HG03521 (cell line): ENCODE results near the gene TLCD2.
"Not testable (repeated sequence)": the region's sequence is repeated elsewhere in the genome, so short reads cannot be mapped to it uniquely, and the experiment has no call there.

Experiments
- ATAC-seq: cut with Tn5 transposase; IDR thresholded peaks from one replicate; pipeline ENCODE4 v1.9.1; 2021; ENCODE audit warnings: mild to moderate bottlenecking, moderate library complexity; ENCODE audit not compliant: unreplicated experiment

TLCD2 gene

GRCh38 chr17:1695365-1695764, 14.8 kb downstream of the TLCD2 start:
- ATAC-seq = no peak

- no peak for ATAC-seq
These were observed 16.8 kb downstream of the TLCD2 start for GRCh38 chr17:1693339-1693738.

GRCh38 chr17:1690544-1691221, 19.5 kb downstream of the TLCD2 start:
- no peak for ATAC-seq

DNA sequence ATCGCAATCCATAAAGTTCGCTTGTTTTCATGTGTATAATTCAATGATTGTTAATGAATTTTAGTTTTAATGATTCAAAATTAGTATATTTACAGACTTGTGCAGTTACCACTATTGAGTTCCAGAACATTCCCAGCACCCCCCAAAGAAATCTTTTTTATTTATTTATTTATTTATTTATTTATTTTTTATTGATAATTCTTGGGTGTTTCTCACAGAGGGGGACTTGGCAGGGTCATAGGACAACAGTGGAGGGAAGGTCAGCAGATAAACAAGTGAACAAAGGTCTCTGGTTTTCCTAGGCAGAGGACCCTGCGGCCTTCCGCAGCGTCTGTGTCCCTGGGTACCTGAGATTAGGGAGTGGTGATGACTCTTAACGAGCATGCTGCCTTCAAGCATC, 21.8 kb downstream of the TLCD2 start:
- not testable (repeated sequence) for ATAC-seq

GRCh38 chr17:1686086-1686485, 24.1 kb downstream of the TLCD2 start:
- ATAC-seq = no peak

- peak; percentile 99 for ATAC-seq
These were observed 25.6 kb downstream of the TLCD2 start, which contains the start of gene PRPF8 for GRCh38 chr17:1684378-1685189. PRPF8 (minus strand) TSS chr17:1684867; CDS start chr17:1684571, 296 bp downstream.

DNA sequence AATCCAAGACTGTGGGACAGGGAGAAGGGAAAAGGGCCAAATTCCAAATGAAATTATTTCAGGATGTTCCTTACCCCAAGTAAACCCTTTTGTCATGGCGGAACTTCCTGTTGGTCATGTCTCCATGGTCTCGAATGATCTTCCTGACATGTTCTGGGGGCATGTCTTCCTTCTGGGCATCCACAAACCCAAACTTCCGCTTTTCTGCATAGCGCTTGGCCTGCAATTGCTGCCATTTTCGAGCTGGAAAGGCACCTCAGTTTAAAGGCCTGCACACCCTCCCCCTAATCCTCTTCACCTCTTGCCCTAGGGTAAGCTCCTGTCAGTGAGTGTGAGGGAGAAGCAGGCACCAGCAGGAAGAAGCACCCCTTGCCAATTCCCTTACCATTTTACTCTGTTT, 26.7 kb downstream of the TLCD2 start:
- no peak for ATAC-seq

DNA sequence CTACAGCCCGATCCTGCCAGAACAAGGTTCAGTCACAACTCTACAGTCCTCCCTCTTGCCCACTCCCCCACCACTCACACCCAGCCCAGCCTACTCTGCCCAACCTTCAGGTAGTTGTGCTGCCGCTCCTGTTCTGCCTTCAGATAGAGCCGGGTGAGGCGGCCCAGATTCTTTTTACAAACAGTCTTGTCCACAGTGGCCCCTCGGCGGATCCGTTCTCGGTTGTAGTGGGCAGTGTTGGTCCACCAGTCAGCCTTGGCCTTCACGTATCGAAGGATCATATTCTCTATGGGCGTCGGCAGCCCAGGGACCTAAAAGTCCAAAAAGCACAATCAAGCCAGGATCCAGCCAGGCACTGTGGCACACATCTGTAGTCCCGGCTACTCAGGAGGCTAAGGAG, 33.8 kb downstream of the TLCD2 start:
- ATAC-seq = no peak

DNA sequence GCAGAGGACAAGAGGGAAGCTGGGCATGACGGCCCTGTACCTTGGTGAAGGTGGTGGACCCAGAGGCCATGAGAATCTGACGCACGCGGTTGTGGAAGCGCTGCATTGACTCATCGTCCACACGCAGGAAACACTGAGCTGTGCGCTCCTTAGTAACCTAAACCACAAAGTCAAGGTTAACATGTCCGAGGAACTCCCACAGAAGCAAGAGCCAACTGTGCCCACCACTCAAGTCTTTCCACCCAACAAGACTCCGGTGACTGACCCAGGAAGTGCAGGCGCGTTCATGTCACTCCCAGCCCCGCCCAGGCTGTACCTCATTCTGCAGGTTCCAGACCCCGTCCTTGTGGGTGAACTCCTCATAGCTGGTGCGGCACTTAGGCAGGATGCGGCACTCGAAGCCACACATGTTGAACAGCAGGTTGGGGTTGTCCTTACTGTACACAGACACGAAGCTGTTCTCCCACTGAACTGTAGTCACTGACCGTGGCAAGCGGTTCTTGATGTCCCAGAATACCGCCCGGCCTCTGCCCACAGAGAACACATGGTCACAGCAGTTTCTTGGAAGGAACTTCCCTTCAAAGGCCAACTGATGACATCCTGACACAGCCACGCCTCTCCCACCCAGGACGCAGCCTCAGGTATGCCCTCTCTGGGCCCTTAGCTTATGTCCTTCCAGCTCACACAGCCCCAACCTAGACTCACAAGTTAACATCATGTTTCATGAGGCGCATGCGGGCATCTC, 37.0 kb downstream of the TLCD2 start:
- ATAC-seq = no peak

GRCh38 chr17:1663934-1664333, 46.2 kb downstream of the TLCD2 start:
- not testable (repeated sequence) for ATAC-seq

DNA sequence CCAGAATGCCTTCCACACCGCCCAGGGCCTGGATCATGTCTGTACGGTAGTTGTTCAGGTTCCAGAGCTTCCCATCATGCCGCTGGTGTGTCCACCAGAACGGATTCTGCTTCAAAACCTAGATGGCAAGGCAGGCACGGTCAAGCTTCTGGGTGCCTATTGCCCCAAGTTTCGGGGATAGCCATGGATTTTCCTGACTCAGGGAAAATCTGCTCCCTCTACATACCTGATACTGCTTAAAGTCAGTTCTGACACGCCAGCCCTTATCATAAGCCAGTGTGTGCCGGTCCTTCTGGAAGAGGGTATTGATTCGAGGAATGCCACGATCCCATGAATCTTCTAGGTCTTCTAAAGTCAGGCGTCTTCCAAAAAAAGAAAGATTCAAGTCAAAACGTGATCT, 49.1 kb downstream of the TLCD2 start:
- no peak for ATAC-seq

- no peak for ATAC-seq
These were observed 52.1 kb downstream of the TLCD2 start for GRCh38 chr17:1658100-1658499.

- ATAC-seq = no peak
These were observed 56.4 kb downstream of the TLCD2 start for GRCh38 chr17:1653735-1654134.

- ATAC-seq = not testable (repeated sequence)
These were observed 57.4 kb downstream of the TLCD2 start for GRCh38 chr17:1652794-1653193.
